HepG2 (cell line): ENCODE results near the gene DVL3. TPM values are rescaled to one million over a fixed set of nuclear protein-coding genes. Genes with fewer than 3 reads are reported as not detected.

Experiments
- ATF3 ChIP-seq: sonication (generic); formaldehyde crosslinking; IDR thresholded peaks from 2 replicates; pipeline ENCODE4 v1.4.0; 2020; ENCODE audit warnings: missing genetic modification reagents
- BRF2 ChIP-seq: sonication (generic); formaldehyde crosslinking; IDR thresholded peaks from 2 replicates; pipeline ENCODE4 v1.8.1; 2022; ENCODE audit warnings: mild to moderate bottlenecking, missing genetic modification reagents
- CREB1 ChIP-seq, 2 experiments: fragments of 450-650 bp in 1 of 2; IDR thresholded peaks; 2 replicates each; pipeline ENCODE4 v1.6.1; 2016 to 2017; ENCODE audit warnings: control low read depth in 1 of 2, mild to moderate bottlenecking in 1 of 2, missing compliant biosample characterization in 1 of 2, missing genetic modification characterization in 1 of 2
- ESRRA ChIP-seq: sonication (generic); formaldehyde crosslinking; IDR thresholded peaks from 2 replicates; pipeline ENCODE4 v1.5.1; 2020; ENCODE audit warnings: mild to moderate bottlenecking, low read depth, missing genetic modification reagents
- FOXA1 ChIP-seq, 2 experiments: fragments of 450-650 bp in 1 of 2; sonication (generic) in 1 of 2; formaldehyde crosslinking in 1 of 2; IDR thresholded peaks; 2 replicates each; pipeline versions ENCODE4 v1.4.0 to v1.6.1; 2016 to 2020; ENCODE audit warnings: missing genetic modification reagents in 1 of 2
- HES4 ChIP-seq: sonication (generic); formaldehyde crosslinking; IDR thresholded peaks from 2 replicates; pipeline ENCODE4 v1.9.0; 2021; ENCODE audit warnings: mild to moderate bottlenecking, missing genetic modification reagents, borderline replicate concordance
- HOXA7 ChIP-seq: sonication (generic); formaldehyde crosslinking; IDR thresholded peaks from 2 replicates; pipeline ENCODE4 v1.8.1; 2022; ENCODE audit warnings: mild to moderate bottlenecking, missing genetic modification reagents, moderate library complexity
- ISL2 ChIP-seq: sonication (generic); formaldehyde crosslinking; IDR thresholded peaks from 2 replicates; pipeline ENCODE4 v1.5.0; 2020; ENCODE audit warnings: missing genetic modification reagents
- KDM3A ChIP-seq: IDR thresholded peaks from 2 replicates; pipeline ENCODE4 v1.6.1; 2018; ENCODE audit warnings: low read depth, missing compliant biosample characterization
- MIXL1 ChIP-seq: IDR thresholded peaks from 2 replicates; pipeline ENCODE4 v1.6.1; 2016
- MLLT10 ChIP-seq: sonication (generic); formaldehyde crosslinking; IDR thresholded peaks from 2 replicates; pipeline ENCODE4 v1.4.0; 2020; ENCODE audit warnings: missing genetic modification reagents
- MTF2 ChIP-seq: sonication (generic); formaldehyde crosslinking; IDR thresholded peaks from 2 replicates; pipeline ENCODE4 v1.5.0; 2020; ENCODE audit warnings: missing genetic modification reagents, borderline replicate concordance
- SMYD3 ChIP-seq: sonication (generic); formaldehyde crosslinking; IDR thresholded peaks from 2 replicates; pipeline ENCODE4 v1.8.1; 2023; ENCODE audit warnings: mild to moderate bottlenecking, missing genetic modification reagents
- ZBTB42 ChIP-seq: sonication (generic); formaldehyde crosslinking; IDR thresholded peaks from 2 replicates; pipeline ENCODE4 v1.5.0; 2020; ENCODE audit warnings: mild to moderate bottlenecking, missing genetic modification reagents
- ZGPAT ChIP-seq: IDR thresholded peaks from 2 replicates; pipeline ENCODE4 v1.6.1; 2016; ENCODE audit warnings: mild to moderate bottlenecking
- ZSCAN30 ChIP-seq: sonication (generic); formaldehyde crosslinking; IDR thresholded peaks from 2 replicates; pipeline ENCODE4 v1.5.0; 2020; ENCODE audit warnings: mild to moderate bottlenecking, missing genetic modification reagents
- polyA plus RNA-seq, 8 experiments: library from polyadenylated mRNA; depleted of rRNA in 3 of 8; stranded (reverse) in 7 of 8; unstranded in 1 of 8; fragments of >200 nt; fragmentation: Illumina TruSeq in 4 of 8; extraction: Trizol in 4 of 8; gene quantifications; 2 replicates each; pipeline versions ENCODE4 v1.2.1 to v1.2.3, GENCODE V29; 2011 to 2016; ENCODE audit warnings: low read depth in 4 of 8, missing spikeins in 1 of 8, mixed read lengths in 1 of 8; ENCODE audit not compliant: insufficient read depth in 1 of 8
- total RNA-seq, 5 experiments: library from RNA; depleted of rRNA; stranded (reverse); fragments of >200 nt; fragmentation: Illumina TruSeq; extraction: Trizol; gene quantifications; 2 replicates each; pipeline ENCODE4 v1.2.3, GENCODE V29; 2016; ENCODE audit warnings: low read depth in 1 of 5
- TF ChIP-seq, protein P1 (sequence below): sonication (generic); IDR thresholded peaks from 2 replicates; pipeline ENCODE4 v1.6.1; 2016; ENCODE audit warnings: low read depth, borderline replicate concordance
- TF ChIP-seq, protein P2 (sequence below): sonication (generic); formaldehyde crosslinking; IDR thresholded peaks from 2 replicates; pipeline ENCODE4 v1.5.1; 2020; ENCODE audit warnings: missing genetic modification reagents, mild to moderate bottlenecking, borderline replicate concordance
- TF ChIP-seq, protein P3 (sequence below), 2 experiments: IDR thresholded peaks; 2 replicates each; pipeline ENCODE4 v1.6.1; 2011 to 2012; ENCODE audit warnings: low read length in 2 of 2, borderline replicate concordance in 1 of 2, low read depth in 1 of 2, mild to moderate bottlenecking in 1 of 2, moderate library complexity in 1 of 2

Gene DVL3
- total and polyA plus RNA-seq, 2 of the 13 experiments (the other 11 are each of a cell fraction or from before 2014, with no cell fraction given) = 29.0 to 36.1 TPM

GRCh38 chr3:184174646-184175492 lies 19.7 kb downstream of the DVL3 start, which contains the start of gene AP2M1 (continued):
- TF ChIP-seq ESRRA (CRISPR knock-in tag) (no peak), MIXL1 (0 out of 2 replicates have a peak, but pooled peaks have one; percentile 22), ZBTB42 (CRISPR knock-in tag) (no peak), MLLT10 (CRISPR knock-in tag) (no peak), KDM3A (CRISPR knock-in tag) (0 out of 2 replicates have a peak, but pooled peaks have one; percentile 32), ZGPAT (CRISPR knock-in tag) (no peak; the same call in 1 of the 2 replicates), HES4 (CRISPR knock-in tag) (peak; percentile 69; the same call in 1 of the 2 replicates), CREB1 (IDR thresholded peaks at IDR 0.05) (no peak), CREB1 (CRISPR knock-in tag; IDR thresholded peaks at IDR 0.05) (peak; percentile 78; the same call in 1 of the 2 replicates), ATF3 (CRISPR knock-in tag) (no peak), BRF2 (CRISPR knock-in tag) (no peak), FOXA1 (IDR thresholded peaks at IDR 0.05) (no peak), FOXA1 (CRISPR knock-in tag; IDR thresholded peaks at IDR 0.05) (no peak), SMYD3 (CRISPR knock-in tag) (no peak), MTF2 (no peak), ISL2 (CRISPR knock-in tag) (no peak; the same call in 1 of the 2 replicates), ZSCAN30 (no peak), HOXA7 (CRISPR knock-in tag) (no peak)
- TF ChIP-seq, protein P1, sequence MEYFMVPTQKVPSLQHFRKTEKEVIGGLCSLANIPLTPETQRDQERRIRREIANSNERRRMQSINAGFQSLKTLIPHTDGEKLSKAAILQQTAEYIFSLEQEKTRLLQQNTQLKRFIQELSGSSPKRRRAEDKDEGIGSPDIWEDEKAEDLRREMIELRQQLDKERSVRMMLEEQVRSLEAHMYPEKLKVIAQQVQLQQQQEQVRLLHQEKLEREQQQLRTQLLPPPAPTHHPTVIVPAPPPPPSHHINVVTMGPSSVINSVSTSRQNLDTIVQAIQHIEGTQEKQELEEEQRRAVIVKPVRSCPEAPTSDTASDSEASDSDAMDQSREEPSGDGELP = peak; percentile 19; the same call in 1 of the 2 replicates
- TF ChIP-seq, protein P2, sequence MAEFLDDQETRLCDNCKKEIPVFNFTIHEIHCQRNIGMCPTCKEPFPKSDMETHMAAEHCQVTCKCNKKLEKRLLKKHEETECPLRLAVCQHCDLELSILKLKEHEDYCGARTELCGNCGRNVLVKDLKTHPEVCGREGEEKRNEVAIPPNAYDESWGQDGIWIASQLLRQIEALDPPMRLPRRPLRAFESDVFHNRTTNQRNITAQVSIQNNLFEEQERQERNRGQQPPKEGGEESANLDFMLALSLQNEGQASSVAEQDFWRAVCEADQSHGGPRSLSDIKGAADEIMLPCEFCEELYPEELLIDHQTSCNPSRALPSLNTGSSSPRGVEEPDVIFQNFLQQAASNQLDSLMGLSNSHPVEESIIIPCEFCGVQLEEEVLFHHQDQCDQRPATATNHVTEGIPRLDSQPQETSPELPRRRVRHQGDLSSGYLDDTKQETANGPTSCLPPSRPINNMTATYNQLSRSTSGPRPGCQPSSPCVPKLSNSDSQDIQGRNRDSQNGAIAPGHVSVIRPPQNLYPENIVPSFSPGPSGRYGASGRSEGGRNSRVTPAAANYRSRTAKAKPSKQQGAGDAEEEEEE = no peak
- TF ChIP-seq, protein P3, sequence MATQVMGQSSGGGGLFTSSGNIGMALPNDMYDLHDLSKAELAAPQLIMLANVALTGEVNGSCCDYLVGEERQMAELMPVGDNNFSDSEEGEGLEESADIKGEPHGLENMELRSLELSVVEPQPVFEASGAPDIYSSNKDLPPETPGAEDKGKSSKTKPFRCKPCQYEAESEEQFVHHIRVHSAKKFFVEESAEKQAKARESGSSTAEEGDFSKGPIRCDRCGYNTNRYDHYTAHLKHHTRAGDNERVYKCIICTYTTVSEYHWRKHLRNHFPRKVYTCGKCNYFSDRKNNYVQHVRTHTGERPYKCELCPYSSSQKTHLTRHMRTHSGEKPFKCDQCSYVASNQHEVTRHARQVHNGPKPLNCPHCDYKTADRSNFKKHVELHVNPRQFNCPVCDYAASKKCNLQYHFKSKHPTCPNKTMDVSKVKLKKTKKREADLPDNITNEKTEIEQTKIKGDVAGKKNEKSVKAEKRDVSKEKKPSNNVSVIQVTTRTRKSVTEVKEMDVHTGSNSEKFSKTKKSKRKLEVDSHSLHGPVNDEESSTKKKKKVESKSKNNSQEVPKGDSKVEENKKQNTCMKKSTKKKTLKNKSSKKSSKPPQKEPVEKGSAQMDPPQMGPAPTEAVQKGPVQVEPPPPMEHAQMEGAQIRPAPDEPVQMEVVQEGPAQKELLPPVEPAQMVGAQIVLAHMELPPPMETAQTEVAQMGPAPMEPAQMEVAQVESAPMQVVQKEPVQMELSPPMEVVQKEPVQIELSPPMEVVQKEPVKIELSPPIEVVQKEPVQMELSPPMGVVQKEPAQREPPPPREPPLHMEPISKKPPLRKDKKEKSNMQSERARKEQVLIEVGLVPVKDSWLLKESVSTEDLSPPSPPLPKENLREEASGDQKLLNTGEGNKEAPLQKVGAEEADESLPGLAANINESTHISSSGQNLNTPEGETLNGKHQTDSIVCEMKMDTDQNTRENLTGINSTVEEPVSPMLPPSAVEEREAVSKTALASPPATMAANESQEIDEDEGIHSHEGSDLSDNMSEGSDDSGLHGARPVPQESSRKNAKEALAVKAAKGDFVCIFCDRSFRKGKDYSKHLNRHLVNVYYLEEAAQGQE (IDR thresholded peaks at IDR 0.05; ENCODE audit: borderline replicate concordance in 1 of 2, low read depth in 1 of 2, low read length in 2 of 2) = peak in 1 of 2 experiments; percentile 3; a peak in 1 of 4 replicates
